ENCODE results near the gene ANO8. TPM values are rescaled to one million over a fixed set of nuclear protein-coding genes. Genes with fewer than 3 reads are reported as not detected.

Gene ANO8
- total RNA-seq, 1 donor from 2014 or later, result 19.0 TPM

GRCh38 chr19:17294051-17294891, 40.4 kb downstream of the ANO8 start:
- no peak overlapping the region for H3K27ac Mint-ChIP-seq (ENCODE audit: unreplicated experiment)
- TF ChIP-seq CTCF (IDR thresholded peaks at IDR 0.05; ENCODE audit: unreplicated experiment), result no peak
- no peaks in the 10 kb centered on the region for H3K36me3 Mint-ChIP-seq (ENCODE audit: low read depth, unreplicated experiment)
- no peaks in the 10 kb centered on the region for H3K4me1 Mint-ChIP-seq (ENCODE audit: unreplicated experiment)
- no peak overlapping the region for H3K4me3 Mint-ChIP-seq (ENCODE audit: unreplicated experiment)
- H3K27me3 Mint-ChIP-seq (ENCODE audit: unreplicated experiment), result peaks cover 3% of the 10 kb centered on the region
- H3K9me3 Mint-ChIP-seq (ENCODE audit: unreplicated experiment), result no peaks in the 10 kb centered on the region
- peak; percentile 46 for DNase-seq (ENCODE audit: low spot score)

- no peaks in the 10 kb centered on the region for H3K4me1 Mint-ChIP-seq (ENCODE audit: unreplicated experiment)
- H3K4me3 Mint-ChIP-seq (ENCODE audit: unreplicated experiment), result no peak overlapping the region
These were observed 41.0 kb downstream of the ANO8 start for GRCh38 chr19:17293605-17294004.

GRCh38 chr19:17292301-17293074, 42.2 kb downstream of the ANO8 start:
- peak overlapping the region; percentile 80 for H3K4me3 Mint-ChIP-seq (ENCODE audit: unreplicated experiment)
- H3K9me3 Mint-ChIP-seq (ENCODE audit: unreplicated experiment), result no peaks in the 10 kb centered on the region
- no peaks in the 10 kb centered on the region for H3K36me3 Mint-ChIP-seq (ENCODE audit: low read depth, unreplicated experiment)
- DNase-seq (ENCODE audit: low spot score), result peak; percentile 88
- no peak overlapping the region for H3K27ac Mint-ChIP-seq (ENCODE audit: unreplicated experiment)
- no peaks in the 10 kb centered on the region for H3K4me1 Mint-ChIP-seq (ENCODE audit: unreplicated experiment)
- no peak for TF ChIP-seq CTCF (IDR thresholded peaks at IDR 0.05; ENCODE audit: unreplicated experiment)
- H3K27me3 Mint-ChIP-seq (ENCODE audit: unreplicated experiment), result peaks cover 3% of the 10 kb centered on the region

More at GRCh38 chr19:17293605-17294004, 41.0 kb downstream of the ANO8 start:
- no peaks in the 10 kb centered on the region for H3K36me3 Mint-ChIP-seq (ENCODE audit: low read depth, unreplicated experiment)
- TF ChIP-seq CTCF (IDR thresholded peaks at IDR 0.05; ENCODE audit: unreplicated experiment), result no peak
- H3K9me3 Mint-ChIP-seq (ENCODE audit: unreplicated experiment), result no peaks in the 10 kb centered on the region
- DNase-seq (ENCODE audit: low spot score), result no peak
- peaks cover 3% of the 10 kb centered on the region for H3K27me3 Mint-ChIP-seq (ENCODE audit: unreplicated experiment)
- H3K27ac Mint-ChIP-seq (ENCODE audit: unreplicated experiment), result no peak overlapping the region

- H3K4me1 Mint-ChIP-seq (ENCODE audit: unreplicated experiment), result no peaks in the 10 kb centered on the region
- TF ChIP-seq CTCF (IDR thresholded peaks at IDR 0.05; ENCODE audit: unreplicated experiment), result peak; percentile 32
- DNase-seq (ENCODE audit: low spot score), result peak; percentile 83
- H3K9me3 Mint-ChIP-seq (ENCODE audit: unreplicated experiment), result no peaks in the 10 kb centered on the region
- H3K27ac Mint-ChIP-seq (ENCODE audit: unreplicated experiment), result no peak overlapping the region
- H3K27me3 Mint-ChIP-seq (ENCODE audit: unreplicated experiment), result no peaks in the 10 kb centered on the region
- H3K4me3 Mint-ChIP-seq (ENCODE audit: unreplicated experiment), result no peak overlapping the region
- no peaks in the 10 kb centered on the region for H3K36me3 Mint-ChIP-seq (ENCODE audit: low read depth, unreplicated experiment)
These were observed 45.2 kb downstream of the ANO8 start for GRCh38 chr19:17289489-17289888.

All from endothelial cell (in vitro differentiated cells).